ENCODE measurements around the gene FGFR3. TPM values are rescaled to one million over a fixed set of nuclear protein-coding genes. Genes with fewer than 3 reads are reported as not detected.

The FGFR3 gene
- total RNA-seq, 2 experiments from 2014 or later = not detected

- no peak overlapping the region for H2AFZ ChIP-seq (ENCODE audit: low read length)
- no peaks in the 10 kb centered on the region for H3K9me3 ChIP-seq (ENCODE audit: low read length)
- no peak for TF ChIP-seq EZH2phosphoT487 (IDR thresholded peaks at IDR 0.05; ENCODE audit: borderline replicate concordance, low read depth, low read length)
- no peak for TF ChIP-seq CTCF (conservative IDR thresholded peaks at IDR 0.05; ENCODE audit: low read length)
- H3K9me2 ChIP-seq (ENCODE audit: insufficient read depth, low read length) = no peaks in the 10 kb centered on the region
- H3K27ac ChIP-seq (ENCODE audit: low read depth, low read length, poor library complexity, severe bottlenecking) = no peak overlapping the region
- POLR2A ChIA-PET = no interaction called here
- peaks cover 5% of the 10 kb centered on the region for H3K4me1 ChIP-seq (ENCODE audit: insufficient read depth, low read length, poor library complexity, severe bottlenecking)
- BruUV-seq (replicated peaks) = no TSS peak
- H3K79me2 ChIP-seq (ENCODE audit: insufficient read depth, low read depth, low read length) = no peaks in the 10 kb centered on the region
- H3K36me3 ChIP-seq (ENCODE audit: insufficient read depth, low read length) = no peaks in the 10 kb centered on the region
- DNase-seq (ENCODE audit: low spot score) = no peak
- H4K20me1 ChIP-seq (ENCODE audit: insufficient read depth, low read length) = no peaks in the 10 kb centered on the region
- CTCF ChIA-PET (ENCODE audit: unreplicated experiment) = no interaction called here
- intact Hi-C loops (cut with micrococcal nuclease; ENCODE audit: unreplicated experiment) = no loop called here
- no peak overlapping the region for H3K4me3 ChIP-seq (ENCODE audit: low read depth, low read length, poor library complexity, severe bottlenecking)
- no peak overlapping the region for H3K4me2 ChIP-seq (ENCODE audit: low read length)
These were observed 9.8 kb downstream of the FGFR3 start for GRCh38 chr4:1802720-1803522.

- intact Hi-C loops (cut with micrococcal nuclease; ENCODE audit: unreplicated experiment) = no loop called here
- no peaks in the 10 kb centered on the region for H4K20me1 ChIP-seq (ENCODE audit: insufficient read depth, low read length)
- no peak for DNase-seq (ENCODE audit: low spot score)
- ChIA-PET CTCF (ENCODE audit: unreplicated experiment) (no interaction called here), POLR2A (interaction anchor here (0.6 kb wide), 1 partner anchor 37 kb away, joined by 3 read pairs; no protein-coding TSS in a partner anchor)
- peaks cover 5% of the 10 kb centered on the region for H3K4me1 ChIP-seq (ENCODE audit: insufficient read depth, low read length, poor library complexity, severe bottlenecking)
- H3K4me2 ChIP-seq (ENCODE audit: low read length) = no peak overlapping the region
- H3K79me2 ChIP-seq (ENCODE audit: insufficient read depth, low read depth, low read length) = no peaks in the 10 kb centered on the region
- no peak overlapping the region for H3K27ac ChIP-seq (ENCODE audit: low read depth, low read length, poor library complexity, severe bottlenecking)
- H3K9me2 ChIP-seq (ENCODE audit: insufficient read depth, low read length) = no peaks in the 10 kb centered on the region
- no peaks in the 10 kb centered on the region for H3K36me3 ChIP-seq (ENCODE audit: insufficient read depth, low read length)
- no TSS peak for BruUV-seq (replicated peaks)
- H3K4me3 ChIP-seq (ENCODE audit: low read depth, low read length, poor library complexity, severe bottlenecking) = no peak overlapping the region
- no peak overlapping the region for H2AFZ ChIP-seq (ENCODE audit: low read length)
- TF ChIP-seq CTCF (conservative IDR thresholded peaks at IDR 0.05; ENCODE audit: low read length) = no peak
- no peaks in the 10 kb centered on the region for H3K9me3 ChIP-seq (ENCODE audit: low read length)
These were observed 10.7 kb downstream of the FGFR3 start for GRCh38 chr4:1803523-1804423.

All from OCI-LY7 (cell line).